GM10847 (cell line): ENCODE measurements around the gene SUCLA2.

Source experiments
- POLR2A ChIP-seq: IDR thresholded peaks from 2 replicates; pipeline ENCODE4 v1.6.1; 2011; ENCODE audit not compliant: insufficient read length; ENCODE audit errors: extremely low read depth

Gene SUCLA2

GRCh38 chr13:47893527-47893926 is 107.5 kb downstream of the SUCLA2 start:
- TF ChIP-seq POLR2A, result no peak
